SIG-M5 treated with dmso at 0.1 percent for 504 hours (cell line): ENCODE results near the gene ADAM8.
"Not testable (repeated sequence)": the region's sequence is repeated elsewhere in the genome, so short reads cannot be mapped to it uniquely, and the experiment has no call there.

Experiments
- DNase-seq: peaks from one replicate; lab custom pipeline; 2025; ENCODE audit not compliant: unreplicated experiment; lab: John Stamatoyannopoulos, UW

ADAM8 gene

GRCh38 chr10:133234796-133235195, 41.9 kb downstream of the ADAM8 start:
- peak; percentile 12 for DNase-seq

DNA sequence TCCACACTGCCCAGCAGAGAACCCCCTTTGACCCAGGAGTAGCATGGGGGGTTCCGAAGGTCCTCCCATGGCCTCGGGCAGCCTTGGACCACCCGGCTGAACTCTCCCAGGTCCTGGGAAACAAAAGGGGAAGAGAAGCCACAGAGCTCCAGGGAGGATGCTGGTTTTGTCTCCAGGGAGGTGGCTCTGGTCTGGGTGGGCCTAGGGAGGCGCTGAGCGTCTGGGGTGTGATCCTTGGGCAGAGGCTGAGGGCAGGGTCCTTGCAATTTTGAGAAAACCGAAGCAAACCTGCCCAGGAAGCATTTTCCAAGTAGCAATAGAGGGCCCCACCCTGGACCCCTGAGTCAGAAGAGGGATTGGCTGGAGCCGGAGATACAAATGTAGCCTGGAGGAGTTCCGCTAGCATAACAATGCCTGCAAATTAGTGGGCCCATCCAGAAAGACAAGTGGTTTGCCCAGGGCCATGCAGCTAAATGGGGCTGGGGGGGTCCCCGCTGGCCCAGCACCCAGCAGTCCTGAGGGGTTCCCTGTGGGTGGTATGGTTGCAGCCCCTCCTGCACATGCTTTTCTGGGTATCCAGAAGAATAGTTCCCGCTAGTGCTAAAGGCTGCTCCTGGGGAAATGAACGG, 44.6 kb downstream of the ADAM8 start:
- DNase-seq: no peak

DNA sequence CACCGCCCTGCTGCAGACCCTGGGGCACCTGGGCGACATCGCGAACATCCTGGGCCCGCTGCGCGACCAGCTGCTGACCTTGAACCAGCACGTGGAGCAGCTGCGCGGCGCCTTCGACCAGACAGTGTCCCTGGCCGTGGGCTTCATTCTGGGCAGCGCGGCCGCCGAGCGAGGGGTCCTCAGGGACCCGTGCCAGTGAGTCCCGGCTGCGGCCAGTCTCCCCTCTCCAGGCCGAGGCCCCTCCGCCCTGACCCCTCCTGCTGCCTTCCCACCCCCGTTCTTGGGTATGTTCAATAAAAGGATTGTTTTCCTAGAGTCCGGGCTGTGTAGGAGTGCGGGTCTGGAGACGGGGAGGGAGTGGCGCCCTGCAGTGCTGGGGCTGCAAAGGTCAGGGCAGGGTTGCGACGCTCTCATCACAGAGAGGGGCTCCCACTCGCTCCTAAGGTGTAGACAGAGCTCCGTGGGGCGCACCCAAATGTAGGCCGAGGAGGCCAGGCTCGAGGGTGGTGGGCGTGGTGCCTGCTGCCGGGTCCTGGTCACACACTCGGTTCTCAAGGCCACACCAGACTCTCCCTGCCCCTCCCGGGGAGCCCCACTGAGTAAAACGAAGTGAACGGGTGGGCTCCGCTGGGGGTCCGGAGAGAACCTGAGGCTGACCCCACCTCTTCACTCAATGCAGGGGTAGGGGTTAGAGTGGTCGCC, 45.3 kb downstream of the ADAM8 start:
- no peak for DNase-seq

DNA sequence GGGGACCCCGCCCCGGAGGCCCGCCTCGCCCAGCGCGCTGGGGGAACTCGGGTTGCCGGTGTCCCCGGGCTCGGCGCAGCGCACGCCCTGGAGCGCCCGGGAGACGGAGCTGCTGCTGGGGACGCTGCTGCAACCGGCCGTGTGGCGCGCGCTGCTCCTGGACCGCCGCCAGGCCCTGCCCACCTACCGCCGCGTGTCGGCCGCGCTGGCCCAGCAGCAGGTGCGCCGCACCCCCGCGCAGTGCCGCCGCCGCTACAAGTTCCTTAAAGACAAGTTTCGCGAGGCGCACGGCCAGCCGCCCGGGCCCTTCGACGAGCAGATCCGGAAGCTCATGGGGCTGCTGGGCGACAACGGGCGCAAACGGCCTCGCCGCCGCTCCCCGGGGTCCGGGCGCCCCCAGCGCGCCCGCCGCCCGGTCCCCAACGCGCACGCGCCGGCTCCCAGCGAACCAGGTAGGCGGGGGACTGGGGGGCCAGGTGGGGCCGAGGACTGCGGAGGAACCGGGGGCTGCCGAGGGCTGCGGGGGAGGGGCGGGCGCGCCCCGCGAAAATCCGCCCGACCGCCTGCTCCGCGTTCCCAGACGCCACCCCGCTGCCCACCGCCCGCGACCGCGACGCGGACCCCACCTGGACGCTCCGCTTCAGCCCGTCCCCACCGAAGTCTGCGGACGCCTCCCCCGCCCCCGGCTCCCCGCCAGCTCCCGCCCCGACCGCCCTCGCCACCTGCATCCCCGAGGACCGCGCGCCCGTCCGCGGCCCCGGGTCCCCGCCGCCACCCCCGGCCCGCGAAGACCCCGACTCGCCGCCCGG, 46.1 kb downstream of the ADAM8 start:
- DNase-seq: no peak

GRCh38 chr10:133230044-133230361, 46.7 kb downstream of the ADAM8 start, which contains the start of gene UTF1:
Gene UTF1, plus strand, starts transcription at chr10:133230217. Its CDS starts 72 bp downstream, at chr10:133230289.
- no peak for DNase-seq

GRCh38 chr10:133229265-133230043, 47.2 kb downstream of the ADAM8 start:
- DNase-seq: no peak

- no peak for DNase-seq
These were observed 49.4 kb downstream of the ADAM8 start for GRCh38 chr10:133227256-133227655.

DNA sequence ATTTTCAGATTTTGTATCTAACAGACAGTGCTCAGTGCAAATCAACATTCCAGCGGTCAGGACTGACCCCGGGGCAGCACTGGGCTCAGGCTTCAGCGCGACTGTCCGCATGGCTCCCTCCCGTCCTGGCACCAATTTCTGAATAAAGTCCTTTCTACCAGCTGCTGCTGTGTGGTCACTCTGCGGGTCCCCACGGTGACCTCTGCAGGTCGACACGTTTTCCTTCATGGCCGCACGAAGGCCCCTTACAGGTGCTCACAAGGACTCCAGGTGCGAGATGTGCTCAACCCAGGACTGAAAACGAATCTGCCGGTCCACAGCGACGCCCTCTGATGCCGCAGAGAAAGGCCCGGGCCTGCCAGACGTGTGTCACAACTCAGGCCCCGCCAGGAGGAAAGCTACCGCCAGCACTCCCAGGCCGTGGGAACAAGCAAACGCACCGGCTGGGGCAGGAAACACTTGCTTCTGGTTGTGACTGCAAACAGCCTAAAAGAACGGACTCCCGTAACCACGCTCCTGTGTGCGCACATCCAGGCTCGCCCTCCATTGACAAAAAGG, 50.3 kb downstream of the ADAM8 start:
- DNase-seq: no peak

GRCh38 chr10:133225707-133226191, 50.9 kb downstream of the ADAM8 start:
- no peak for DNase-seq

DNA sequence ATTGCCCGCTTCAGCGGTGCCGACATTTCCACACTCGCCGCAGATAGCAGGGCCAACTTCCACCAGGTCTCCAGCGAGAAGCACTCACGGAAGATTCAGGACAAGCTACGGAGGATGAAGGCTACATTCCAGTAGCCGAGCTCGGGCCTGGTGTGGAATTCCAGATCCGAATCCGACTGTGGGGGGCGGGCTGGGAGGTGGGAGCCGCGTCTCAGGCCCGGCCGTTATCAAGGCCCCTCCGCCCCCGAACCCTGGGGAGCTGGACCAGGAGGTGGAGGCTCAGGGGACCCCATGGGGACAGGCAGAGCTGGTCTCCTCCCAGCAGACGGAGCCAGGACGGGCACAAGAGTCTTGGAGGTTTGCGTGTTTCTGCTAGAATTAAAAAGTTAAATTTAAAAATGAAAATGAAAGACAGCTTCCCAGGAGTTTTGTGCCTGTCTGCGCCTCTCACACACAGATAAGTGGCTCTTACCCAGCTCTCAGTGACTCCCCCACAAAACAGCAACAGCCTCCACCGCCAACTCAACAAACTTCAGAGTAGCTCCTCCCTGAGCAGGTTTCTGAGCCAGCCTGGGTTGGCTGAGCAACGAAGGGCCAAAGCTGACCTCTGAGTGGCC, 51.8 kb downstream of the ADAM8 start:
- DNase-seq: no peak

DNA sequence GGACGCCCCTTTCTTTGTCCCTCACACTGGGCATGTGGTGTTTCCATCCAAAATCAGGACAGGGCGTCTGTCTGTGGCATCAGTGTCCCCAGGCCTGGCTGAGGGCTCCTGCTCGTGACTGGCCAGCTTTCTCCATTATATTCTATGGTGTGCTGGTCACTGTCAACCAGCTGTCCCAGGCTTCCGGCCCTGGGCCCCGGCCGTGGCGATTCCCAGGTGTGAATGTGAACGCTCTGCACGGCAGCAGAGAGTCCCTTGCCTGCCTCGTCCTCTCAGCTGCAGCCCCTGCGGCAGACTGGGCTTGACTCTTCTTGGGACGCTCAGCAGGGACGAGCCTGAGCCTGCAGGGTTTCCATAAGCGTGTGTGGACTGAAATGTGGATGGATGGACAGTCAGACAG, 52.6 kb downstream of the ADAM8 start:
- no peak for DNase-seq

DNA sequence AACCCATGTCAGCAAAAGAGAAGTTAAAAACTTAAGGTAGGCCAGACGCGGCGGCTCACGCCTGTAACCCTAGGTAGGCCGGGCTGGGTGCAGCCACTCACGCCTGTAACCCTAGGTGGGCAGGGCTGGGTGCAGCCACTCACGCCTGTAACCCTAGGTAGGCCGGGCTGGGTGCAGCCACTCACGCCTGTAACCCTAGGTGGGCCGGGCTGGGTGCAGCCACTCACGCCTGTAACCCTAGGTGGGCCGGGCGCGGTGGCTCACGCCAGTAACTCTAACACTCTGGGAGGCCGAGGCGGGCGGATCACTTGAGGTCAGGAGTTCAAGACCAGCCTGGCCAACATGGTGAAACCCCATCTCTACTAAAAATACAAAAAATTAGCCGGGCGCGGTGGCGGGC, 54.9 kb downstream of the ADAM8 start:
- not testable (repeated sequence) for DNase-seq

DNA sequence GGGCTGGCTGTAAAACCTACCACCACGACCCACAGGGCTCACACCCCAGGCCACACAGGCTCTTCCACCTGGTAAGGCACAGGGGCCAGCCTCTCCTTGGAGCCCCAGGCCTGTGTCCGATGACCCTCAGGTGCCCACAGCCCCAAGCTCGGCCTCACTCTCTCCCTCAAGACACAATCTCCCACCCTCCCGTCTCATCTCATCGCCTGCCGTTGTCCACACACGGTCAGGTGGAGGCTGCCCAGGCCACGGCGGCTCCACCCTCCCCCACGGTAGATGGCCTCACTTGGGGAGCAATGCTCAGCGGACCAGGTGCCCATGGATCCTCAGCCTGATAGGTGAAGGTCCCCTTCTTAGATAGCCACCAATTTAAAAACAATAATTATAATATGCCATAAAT, 55.3 kb downstream of the ADAM8 start:
- no peak for DNase-seq

DNA sequence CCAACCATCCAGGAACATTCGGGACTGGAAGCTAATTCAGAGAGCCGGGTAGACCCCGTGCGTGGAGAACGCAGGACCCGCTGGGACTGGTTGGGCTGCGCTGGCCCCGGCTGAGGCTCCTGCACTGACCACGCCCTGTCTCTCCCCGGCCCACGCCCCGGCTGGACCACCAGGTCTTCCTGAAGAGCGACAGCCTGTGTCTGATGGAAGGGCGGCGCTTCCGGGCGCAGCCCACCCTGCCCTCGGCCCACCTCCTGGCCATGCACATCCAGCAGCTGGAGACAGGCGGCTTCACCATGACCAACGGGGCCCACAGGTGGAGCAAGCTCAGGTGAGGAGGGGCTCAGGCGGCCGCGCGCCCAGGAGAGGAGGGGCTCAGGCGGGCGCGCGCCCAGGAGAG, 56.9 kb downstream of the ADAM8 start:
- DNase-seq: no peak

GRCh38 chr10:133218891-133219290, 57.8 kb downstream of the ADAM8 start:
- DNase-seq: no peak

DNA sequence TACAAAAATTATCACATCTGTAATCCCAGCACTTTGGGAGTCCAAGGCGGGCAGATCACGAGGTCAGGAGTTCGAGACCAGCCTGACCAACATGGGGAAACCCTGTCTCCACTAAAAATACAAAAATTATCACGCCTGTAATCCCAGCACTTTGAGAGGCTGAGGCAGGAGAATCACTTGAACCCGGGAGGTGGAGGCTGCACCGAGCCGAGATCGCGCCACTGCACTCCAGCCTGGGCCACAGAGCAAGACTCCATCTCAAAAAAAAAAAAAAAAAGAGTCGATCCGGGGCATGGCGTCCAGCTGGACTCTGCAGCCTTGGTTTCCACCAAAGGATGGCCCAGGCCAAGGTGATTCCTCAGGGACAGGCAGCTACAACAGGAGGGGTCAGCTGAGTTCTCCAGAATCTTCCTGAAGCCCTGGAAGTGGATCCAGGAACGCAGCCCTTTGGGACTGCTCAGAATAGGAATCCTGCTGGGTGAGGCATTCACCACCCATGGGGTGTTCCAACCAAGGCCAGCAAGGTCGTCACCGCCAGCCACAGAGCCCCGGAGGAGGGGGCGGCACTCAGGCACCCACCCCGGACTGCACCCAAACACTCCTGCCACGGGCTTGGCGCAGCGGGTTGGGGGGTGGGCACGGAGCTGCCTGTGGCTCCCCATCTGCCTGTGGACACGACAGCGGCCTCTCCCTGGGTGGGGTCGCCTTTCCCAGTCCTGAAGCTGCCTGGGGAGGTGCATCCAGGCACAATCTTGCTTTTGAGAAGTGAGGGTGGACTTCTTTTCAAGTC, 58.7 kb downstream of the ADAM8 start:
- DNase-seq: no peak

- no peak for DNase-seq
These were observed 59.9 kb downstream of the ADAM8 start for GRCh38 chr10:133216776-133217175.

- DNase-seq: no peak
These were observed 61.1 kb downstream of the ADAM8 start for GRCh38 chr10:133215586-133215985.
